HUES6 (cell line): ENCODE results near the gene REPS1.
A peak's percentile ranks its signal among the peaks of the same experiment; 100 is the strongest.
"Not testable (repeated sequence)": the region's sequence is repeated elsewhere in the genome, so short reads cannot be mapped to it uniquely, and the experiment has no call there.

ENCODE experiments used
- H3K27ac ChIP-seq: 2 replicates; pipeline ENCODE4 v1.7.0; 2013; ENCODE audit warnings: low read depth, mild to moderate bottlenecking, low read length, inconsistent platforms
- H3K27me3 ChIP-seq: 2 replicates; pipeline ENCODE4 v1.6.1; 2013; ENCODE audit warnings: low read length; ENCODE audit not compliant: control insufficient read depth, insufficient read depth
- H3K36me3 ChIP-seq: 2 replicates; pipeline ENCODE4 v1.6.1; 2013; ENCODE audit warnings: low read length; ENCODE audit not compliant: control insufficient read depth, insufficient read depth
- H3K4me1 ChIP-seq: 2 replicates; pipeline ENCODE4 v1.6.1; 2013; ENCODE audit warnings: low read length; ENCODE audit not compliant: control insufficient read depth, insufficient read depth
- H3K4me3 ChIP-seq: 2 replicates; pipeline ENCODE4 v1.5.1; 2013; ENCODE audit warnings: low read depth, low read length
- H3K9ac ChIP-seq: one replicate; pipeline ENCODE4 v1.6.1; 2013; ENCODE audit warnings: mild to moderate bottlenecking, low read length
- H3K9me3 ChIP-seq: 2 replicates; pipeline ENCODE4 v1.6.1; 2013; ENCODE audit warnings: low read depth, low read length; ENCODE audit not compliant: control insufficient read depth, insufficient read depth

Gene REPS1

DNA sequence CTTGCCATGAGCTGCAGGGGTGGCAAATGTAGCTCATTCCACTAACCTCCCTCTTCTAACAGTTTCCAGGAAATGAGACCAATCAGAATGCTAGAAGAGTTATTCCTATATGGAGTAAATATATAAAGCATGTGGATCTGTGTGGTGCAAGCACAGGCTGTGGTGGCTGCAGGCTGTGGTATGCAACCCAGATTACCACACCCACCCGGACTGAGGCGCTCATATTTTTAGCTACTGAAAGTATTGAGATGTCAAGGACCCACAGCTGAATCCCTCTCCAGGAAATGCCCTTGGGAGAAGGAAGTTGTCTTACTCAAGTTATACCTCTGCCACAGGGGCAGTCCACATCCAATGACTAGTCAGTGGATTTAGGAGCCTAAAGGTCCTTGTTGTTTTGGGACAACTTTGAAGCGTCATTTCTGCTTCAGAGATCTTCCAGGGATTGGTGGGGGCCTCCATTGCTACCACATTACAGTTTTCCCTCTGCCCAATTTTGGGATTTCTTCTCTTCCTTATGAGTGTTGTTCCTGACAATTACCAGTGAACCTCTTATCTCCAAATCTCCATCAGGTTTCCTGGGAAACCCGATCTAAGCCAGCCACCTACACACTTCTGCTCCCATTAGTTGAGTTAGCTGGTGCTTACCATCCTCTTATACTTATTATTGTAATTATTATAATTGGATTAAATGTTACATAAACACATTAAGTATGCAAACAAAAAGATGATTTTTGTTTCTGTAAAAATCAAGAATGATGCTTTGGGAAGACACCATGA lies 12.1 kb upstream of the REPS1 start:
- no peaks in the 10 kb centered on the region for H3K27me3 ChIP-seq
- H3K27ac ChIP-seq = no peak overlapping the region
- no peak overlapping the region for H3K4me3 ChIP-seq
- H3K36me3 ChIP-seq = no peaks in the 10 kb centered on the region
- H3K9ac ChIP-seq = no peak overlapping the region
- H3K9me3 ChIP-seq = no peaks in the 10 kb centered on the region
- H3K4me1 ChIP-seq = peaks cover 6% of the 10 kb centered on the region; the same call in 1 of the 2 replicates

DNA sequence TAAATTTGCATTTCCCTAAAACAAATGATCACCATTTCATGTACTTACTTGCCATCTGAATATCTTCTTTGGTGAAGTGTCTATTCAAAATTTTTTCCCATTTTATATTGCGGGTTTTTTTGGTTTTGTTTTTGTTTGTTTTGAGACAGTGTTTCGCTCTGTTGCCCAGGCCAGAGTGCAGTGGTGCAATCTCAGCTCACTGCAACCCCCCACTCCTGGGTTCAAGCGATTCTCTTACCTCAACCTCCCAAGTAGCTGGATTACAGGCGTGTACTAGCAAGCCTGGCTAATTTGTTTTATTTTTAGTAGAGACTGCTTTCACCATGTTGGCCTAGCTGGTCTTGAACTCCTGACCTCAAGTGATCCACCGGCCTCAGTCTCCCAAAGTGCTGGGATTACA lies 9.1 kb upstream of the REPS1 start:
- H3K4me1 ChIP-seq = peaks cover 19% of the 10 kb centered on the region
- H3K4me3 ChIP-seq = no peak overlapping the region
- no peak overlapping the region for H3K9ac ChIP-seq
- H3K27ac ChIP-seq = no peak overlapping the region
- H3K36me3 ChIP-seq = no peaks in the 10 kb centered on the region
- H3K9me3 ChIP-seq = no peaks in the 10 kb centered on the region
- H3K27me3 ChIP-seq = no peaks in the 10 kb centered on the region

DNA sequence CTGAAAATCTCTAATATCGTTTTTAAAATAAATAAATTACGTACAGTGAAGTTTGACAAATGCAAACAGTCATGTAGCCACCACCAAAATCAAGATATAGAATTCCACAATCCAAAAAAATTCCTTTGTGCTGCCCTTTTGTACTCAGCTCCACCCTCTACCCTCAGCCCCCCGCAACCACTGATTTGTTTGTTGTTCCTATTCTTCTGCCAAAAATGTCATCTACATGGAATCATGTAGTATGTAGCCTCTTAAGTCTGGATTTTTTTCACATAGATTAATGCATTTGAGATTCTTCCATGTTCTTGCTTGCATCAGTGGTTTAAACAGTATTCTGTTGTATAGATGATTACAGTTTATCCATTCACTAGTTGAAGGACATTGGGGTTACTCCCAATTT lies 8.5 kb upstream of the REPS1 start:
- Histone ChIP-seq H3K27ac (no peak overlapping the region), H3K4me3 (no peak overlapping the region), H3K36me3 (no peaks in the 10 kb centered on the region), H3K27me3 (no peaks in the 10 kb centered on the region), H3K9me3 (no peaks in the 10 kb centered on the region), H3K9ac (no peak overlapping the region), H3K4me1 (peaks cover 19% of the 10 kb centered on the region)

DNA sequence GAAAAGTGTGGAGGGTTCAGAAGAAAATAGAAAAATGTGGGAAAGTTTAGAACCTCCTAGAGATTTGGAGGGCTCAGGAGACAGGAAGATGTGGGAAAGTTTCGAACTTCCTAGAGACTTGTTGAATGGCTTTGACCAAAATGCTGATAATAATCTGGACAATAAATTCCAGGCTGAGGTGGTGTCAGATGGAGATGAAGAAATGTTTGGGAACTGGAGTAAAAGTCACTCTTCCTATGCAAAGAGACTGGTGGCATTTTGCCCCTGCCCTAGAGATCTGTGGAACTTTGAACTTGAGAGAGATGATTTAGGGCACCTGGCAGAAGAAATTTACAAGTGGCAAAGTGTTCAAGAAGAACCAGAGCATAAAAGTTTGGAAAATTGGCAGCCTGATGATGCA lies 5.4 kb upstream of the REPS1 start:
- peaks cover 22% of the 10 kb centered on the region for H3K4me1 ChIP-seq

DNA sequence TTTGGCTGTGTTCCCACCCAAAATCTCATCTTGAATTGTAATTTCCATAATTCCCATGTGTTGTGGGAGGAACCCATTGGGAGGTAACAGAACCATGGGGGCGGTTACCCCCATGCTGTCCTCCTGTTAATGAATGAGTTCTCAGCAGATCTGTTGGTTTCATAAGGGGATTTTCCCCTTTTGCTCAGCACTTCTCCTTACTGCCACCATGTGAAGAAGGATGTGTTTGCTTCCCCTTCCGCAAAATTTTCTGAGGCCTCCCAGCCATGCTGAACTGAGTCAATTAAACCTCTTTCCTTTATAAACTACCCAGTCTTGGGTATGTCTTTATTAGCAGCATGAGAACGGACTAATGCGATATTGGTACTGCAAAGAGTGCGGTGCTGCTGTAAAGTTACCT lies 4.9 kb upstream of the REPS1 start:
- not testable (repeated sequence) for H3K36me3 ChIP-seq, H3K9me3 ChIP-seq, H3K9ac ChIP-seq, H3K4me3 ChIP-seq, H3K27ac ChIP-seq, H3K27me3 ChIP-seq
- peaks cover 23% of the 10 kb centered on the region for H3K4me1 ChIP-seq

More for the DNA sequence above, 5.4 kb upstream of the REPS1 start:
- H3K9me3 ChIP-seq, H3K36me3 ChIP-seq, H3K4me3 ChIP-seq, H3K9ac ChIP-seq, H3K27me3 ChIP-seq, H3K27ac ChIP-seq: not testable (repeated sequence)

DNA sequence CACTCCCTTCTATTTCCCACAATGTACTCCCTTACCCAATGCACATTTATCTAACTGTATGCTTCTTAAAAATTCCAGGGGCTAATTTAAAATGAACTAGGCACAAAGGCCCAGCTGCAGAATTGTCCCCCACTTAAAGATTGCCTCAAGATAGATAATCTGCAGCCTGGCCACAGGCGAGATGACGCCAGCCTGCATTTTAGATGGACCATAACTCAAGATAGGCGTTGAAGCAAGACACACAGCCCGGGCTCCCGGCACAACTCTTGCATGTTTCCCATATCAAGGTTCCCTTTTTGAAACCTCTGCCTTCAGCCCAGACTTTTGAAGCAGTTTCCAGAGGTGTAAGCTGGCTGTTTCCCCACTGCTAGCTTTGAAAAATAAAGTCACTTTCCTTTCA lies 3.2 kb upstream of the REPS1 start:
- Histone ChIP-seq H3K4me3 (no peak overlapping the region), H3K9ac (no peak overlapping the region), H3K36me3 (no peaks in the 10 kb centered on the region), H3K9me3 (no peaks in the 10 kb centered on the region), H3K4me1 (peaks cover 21% of the 10 kb centered on the region), H3K27ac (no peak overlapping the region), H3K27me3 (no peaks in the 10 kb centered on the region)

DNA sequence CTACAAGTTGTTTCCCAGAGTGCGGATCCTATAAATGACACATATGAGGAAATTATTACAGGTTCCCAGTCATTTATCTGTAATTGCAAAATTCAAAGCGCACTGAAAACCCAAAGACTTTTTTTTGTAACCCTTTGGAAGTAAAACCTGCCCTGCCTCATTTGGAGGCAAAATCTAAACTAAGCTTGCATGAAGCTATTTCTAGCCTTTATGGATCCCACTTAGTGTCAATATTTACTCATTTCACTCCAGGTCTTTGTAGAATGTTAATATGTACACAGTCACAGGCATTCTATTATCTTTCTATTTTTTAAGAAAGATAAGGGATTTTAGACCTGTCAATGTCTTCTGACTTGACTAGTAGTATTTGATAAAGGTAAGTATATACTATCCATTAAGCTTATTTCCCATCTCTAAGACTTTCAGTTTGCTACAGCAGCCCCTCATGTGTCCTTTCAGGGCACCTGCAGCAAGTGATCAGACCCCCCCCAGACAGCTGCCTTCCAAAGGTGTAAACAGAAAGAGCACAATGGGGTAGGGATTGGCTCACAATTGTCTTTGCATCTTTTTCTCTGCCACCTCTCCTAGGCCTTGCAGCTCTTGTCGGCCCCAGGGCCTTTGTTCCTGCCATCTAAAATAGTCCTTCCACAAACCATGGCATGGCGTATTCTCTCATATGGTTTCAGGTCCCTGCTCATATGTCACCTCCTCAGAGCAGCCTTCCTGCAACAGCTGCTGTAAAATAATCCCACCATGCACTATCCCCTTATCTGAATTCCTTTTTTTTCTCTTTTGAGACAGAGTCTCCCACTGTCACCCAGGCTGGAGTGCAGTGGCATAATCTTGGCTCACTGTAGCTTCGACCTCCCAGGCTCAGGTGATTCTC lies 1.3 kb upstream of the REPS1 start:
- Histone ChIP-seq H3K27ac (no peak overlapping the region), H3K27me3 (no peaks in the 10 kb centered on the region), H3K36me3 (no peaks in the 10 kb centered on the region), H3K9me3 (no peaks in the 10 kb centered on the region), H3K4me1 (peaks cover 37% of the 10 kb centered on the region), H3K4me3 (no peak overlapping the region), H3K9ac (no peak overlapping the region)

DNA sequence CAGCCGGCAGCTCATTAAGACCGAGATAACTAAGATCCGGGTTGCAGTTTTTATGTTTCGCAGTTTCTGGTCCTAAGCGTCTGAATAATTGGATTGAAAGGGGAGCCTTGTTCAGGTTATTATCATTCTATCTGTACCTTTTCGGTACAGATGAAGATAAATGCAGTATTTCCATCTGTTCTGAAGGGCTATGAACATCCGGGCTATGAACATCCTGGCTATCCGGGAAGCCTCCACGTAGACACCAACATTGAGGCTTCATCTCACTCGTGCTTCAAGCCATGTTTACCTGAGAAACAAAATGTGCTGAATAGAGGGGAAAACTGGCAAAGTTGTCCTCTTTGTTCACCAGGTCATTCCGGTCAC lies 399 bp upstream of the REPS1 start:
- Histone ChIP-seq H3K9ac (no peak overlapping the region), H3K36me3 (no peaks in the 10 kb centered on the region), H3K27ac (no peak overlapping the region), H3K9me3 (no peaks in the 10 kb centered on the region), H3K4me3 (peak overlapping the region; percentile 99), H3K27me3 (no peaks in the 10 kb centered on the region), H3K4me1 (peaks cover 33% of the 10 kb centered on the region)

DNA sequence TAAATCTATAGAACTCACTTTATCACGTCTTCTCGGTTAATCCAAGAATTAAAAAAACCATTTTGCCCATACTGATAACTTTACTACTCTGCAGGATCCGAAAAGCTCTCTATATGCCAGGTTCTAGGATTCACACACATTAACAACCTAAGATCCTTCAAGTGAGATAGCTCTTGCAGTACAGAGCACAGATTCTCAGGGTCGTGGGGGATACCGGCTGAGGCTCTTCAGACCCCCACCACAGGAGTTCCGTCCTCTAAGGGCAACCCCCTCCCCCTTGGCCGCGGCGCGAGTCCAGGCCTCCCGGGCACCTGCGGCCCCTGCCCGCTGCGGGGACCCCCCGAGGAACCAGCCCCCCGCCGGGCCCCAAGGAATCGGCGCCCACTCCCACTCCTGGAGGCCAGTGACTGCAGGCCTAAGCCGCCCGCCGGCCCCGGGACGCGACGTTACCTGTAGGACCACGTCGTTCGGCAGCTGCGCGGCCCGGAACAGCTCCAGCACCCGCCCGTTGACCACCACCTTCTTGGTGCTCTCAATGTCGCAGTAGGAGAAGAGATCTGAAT lies 892 bp downstream of the REPS1 start:
- peak overlapping the region; percentile 99 for H3K4me3 ChIP-seq
- no peaks in the 10 kb centered on the region for H3K36me3 ChIP-seq
- peak overlapping the region; percentile 93 for H3K27ac ChIP-seq

DNA sequence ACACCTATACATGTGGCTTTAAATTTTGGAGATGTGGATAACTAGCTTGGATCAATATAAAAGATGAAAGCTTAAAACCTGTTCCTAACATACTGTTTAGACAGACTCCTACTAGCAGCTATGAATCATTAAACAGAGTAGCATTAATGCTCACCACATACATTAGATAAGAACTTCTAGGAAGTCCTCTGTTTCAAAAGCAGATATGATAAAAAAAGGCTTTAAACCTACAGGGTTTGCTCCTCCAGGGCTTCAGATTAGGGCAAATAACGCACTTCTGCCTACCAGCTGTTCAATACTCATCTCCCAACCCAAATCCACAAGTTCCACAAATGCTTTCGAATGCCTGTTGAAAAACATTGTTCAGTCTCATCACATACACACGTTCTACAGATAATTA lies 1.5 kb downstream of the REPS1 start:
- H3K9me3 ChIP-seq = peaks cover 4% of the 10 kb centered on the region; the same call in 1 of the 2 replicates
- H3K4me3 ChIP-seq = peak overlapping the region; percentile 99
- no peaks in the 10 kb centered on the region for H3K27me3 ChIP-seq
- no peaks in the 10 kb centered on the region for H3K36me3 ChIP-seq
- H3K9ac ChIP-seq = peak overlapping the region; percentile 98
- peaks cover 26% of the 10 kb centered on the region for H3K4me1 ChIP-seq
- H3K27ac ChIP-seq = 0 out of 2 replicates have a peak overlapping the region, but pooled peaks have one; percentile 93

More for the DNA sequence above, 892 bp downstream of the REPS1 start:
- peaks cover 4% of the 10 kb centered on the region; the same call in 1 of the 2 replicates for H3K9me3 ChIP-seq
- H3K27me3 ChIP-seq = no peaks in the 10 kb centered on the region
- peaks cover 26% of the 10 kb centered on the region for H3K4me1 ChIP-seq
- peak overlapping the region; percentile 98 for H3K9ac ChIP-seq

DNA sequence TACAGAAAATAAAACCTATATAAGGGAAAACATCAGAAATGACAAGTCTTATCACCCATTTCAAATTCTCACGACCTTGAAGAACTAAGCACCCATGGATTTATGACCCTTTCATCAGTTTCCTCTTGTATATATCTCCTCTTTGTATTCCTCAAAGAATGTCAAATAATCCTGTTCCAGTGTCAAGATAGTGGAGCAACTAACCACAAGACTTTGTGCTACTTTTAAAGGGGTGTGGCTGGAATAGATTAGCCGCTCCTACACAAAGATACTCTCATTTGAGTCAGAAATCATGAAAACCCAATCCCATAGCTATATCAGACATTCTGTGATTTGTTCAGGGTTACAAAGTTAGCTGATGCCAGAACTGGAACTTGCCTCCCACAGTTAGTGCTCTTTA lies 6.6 kb downstream of the REPS1 start:
- Histone ChIP-seq H3K9ac (no peak overlapping the region), H3K36me3 (no peaks in the 10 kb centered on the region), H3K27ac (no peak overlapping the region), H3K4me3 (no peak overlapping the region), H3K9me3 (peaks cover 4% of the 10 kb centered on the region; the same call in 1 of the 2 replicates), H3K27me3 (no peaks in the 10 kb centered on the region), H3K4me1 (peaks cover 50% of the 10 kb centered on the region)
